GM21367 (cell line): Measurements from ENCODE around the gene ISL2.

Source experiments
- ATAC-seq: cut with Tn5 transposase; IDR thresholded peaks from one replicate; pipeline ENCODE4 v1.9.1; 2021; ENCODE audit not compliant: unreplicated experiment

ISL2 gene

GRCh38 chr15:76368122-76368621 lies 31.6 kb downstream of the ISL2 start:
- no peak for ATAC-seq

- no peak for ATAC-seq
These were observed 39.5 kb downstream of the ISL2 start for GRCh38 chr15:76376029-76376428.

- ATAC-seq, result no peak
These were observed 40.2 kb downstream of the ISL2 start for GRCh38 chr15:76376816-76377215.

- no peak for ATAC-seq
These were observed 40.6 kb downstream of the ISL2 start for GRCh38 chr15:76377217-76377616.

- no peak for ATAC-seq
These were observed 41.2 kb downstream of the ISL2 start for GRCh38 chr15:76377751-76378150.

GRCh38 chr15:76378691-76379090 lies 42.1 kb downstream of the ISL2 start:
- no peak for ATAC-seq

GRCh38 chr15:76380249-76380648 lies 43.7 kb downstream of the ISL2 start:
- ATAC-seq, result no peak

- ATAC-seq, result no peak
These were observed 44.8 kb downstream of the ISL2 start for GRCh38 chr15:76381366-76381765.

GRCh38 chr15:76382987-76383728 lies 46.6 kb downstream of the ISL2 start:
- ATAC-seq, result no peak

GRCh38 chr15:76384409-76384808 lies 47.8 kb downstream of the ISL2 start:
- no peak for ATAC-seq

- ATAC-seq, result no peak
These were observed 49.6 kb downstream of the ISL2 start for GRCh38 chr15:76386178-76386577.

- no peak for ATAC-seq
These were observed 50.4 kb downstream of the ISL2 start for GRCh38 chr15:76386926-76387325.

- no peak for ATAC-seq
These were observed 54.0 kb downstream of the ISL2 start for GRCh38 chr15:76390571-76390970.

GRCh38 chr15:76391309-76391708 lies 54.7 kb downstream of the ISL2 start:
- ATAC-seq, result no peak

- no peak for ATAC-seq
These were observed 55.3 kb downstream of the ISL2 start for GRCh38 chr15:76391847-76392246.
